Activated CD8-positive, alpha-beta memory T cell treated with anti-CD3 and anti-CD28 coated beads for 48 hours (primary cell): ENCODE results near the gene MARCKSL1.
"Not testable (repeated sequence)": the region's sequence is repeated elsewhere in the genome, so short reads cannot be mapped to it uniquely, and the experiment has no call there.

Source experiments
- DNase-seq, 3 experiments: peaks; one replicate each; pipeline ENCODE4 v3.0.0-alpha.2; 2020; ENCODE audit warnings: low read depth in 2 of 3, low spot score in 2 of 3

Gene MARCKSL1

GRCh38 chr1:32291708-32292538, 44.1 kb downstream of the MARCKSL1 start, which contains the start of gene HDAC1:
Gene HDAC1 (plus strand): TSS chr1:32292083. CDS start chr1:32292170, 87 bp downstream.
- peak; percentile 80 to 97 (median 89) for DNase-seq

- DNase-seq, result no peak
Measured at GRCh38 chr1:32291145-32291707, 44.8 kb downstream of the MARCKSL1 start.

GRCh38 chr1:32289256-32289655, 46.8 kb downstream of the MARCKSL1 start:
- no peak for DNase-seq

- DNase-seq, result no peak
Measured at GRCh38 chr1:32286763-32287162, 49.3 kb downstream of the MARCKSL1 start.

- no peak for DNase-seq
Measured at GRCh38 chr1:32285658-32286057, 50.4 kb downstream of the MARCKSL1 start.

GRCh38 chr1:32284777-32285176, 51.3 kb downstream of the MARCKSL1 start:
- DNase-seq, result not testable (repeated sequence)
